ENCODE results near the gene HMGB1.

The HMGB1 gene

DNA sequence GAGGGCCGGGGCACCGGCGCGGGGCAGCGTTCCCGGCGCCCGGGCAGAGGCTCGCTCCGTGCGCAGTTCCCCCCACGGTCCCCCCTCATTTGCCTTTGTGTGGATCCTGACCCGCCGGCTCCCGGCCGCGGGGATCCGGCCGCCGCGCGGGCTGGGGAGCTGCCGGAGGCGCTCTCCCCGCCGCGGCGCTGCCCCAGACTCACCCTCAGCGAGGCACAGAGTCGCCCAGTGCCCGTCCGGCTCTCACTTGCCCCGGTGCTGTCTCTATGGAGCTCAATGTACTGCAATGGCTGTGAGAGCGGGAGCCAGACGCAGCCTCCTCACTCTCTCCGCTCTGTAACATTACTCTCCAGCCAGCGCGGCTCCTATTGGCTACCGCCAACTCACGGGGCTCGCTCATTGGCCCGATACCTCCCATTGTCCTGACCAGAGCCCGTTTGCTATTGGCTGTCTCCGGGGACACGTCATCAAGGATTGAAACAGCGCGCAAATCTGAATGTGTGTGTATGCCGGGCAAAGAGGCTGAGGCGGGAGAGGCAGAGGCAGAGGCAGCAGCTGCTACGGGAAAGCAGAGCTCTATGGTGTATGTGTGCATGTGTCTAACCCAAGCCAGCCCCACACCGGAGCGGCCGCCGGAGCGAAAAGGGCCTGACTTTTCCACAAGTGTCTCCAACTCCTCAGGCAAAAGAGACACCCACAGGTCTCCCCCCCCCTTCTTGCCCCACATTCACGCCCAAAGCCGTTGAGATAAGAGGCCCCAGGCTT lies at the start of gene HMGB1:
Gene HMGB1 (minus strand): TSS at position 344 of the 765 bp plus-strand sequence. CDS start 2,256 bp downstream, outside the sequence.
- DNase-seq (ENCODE audit: low spot score): peak; percentile 99
- TF ChIP-seq, protein P1, sequence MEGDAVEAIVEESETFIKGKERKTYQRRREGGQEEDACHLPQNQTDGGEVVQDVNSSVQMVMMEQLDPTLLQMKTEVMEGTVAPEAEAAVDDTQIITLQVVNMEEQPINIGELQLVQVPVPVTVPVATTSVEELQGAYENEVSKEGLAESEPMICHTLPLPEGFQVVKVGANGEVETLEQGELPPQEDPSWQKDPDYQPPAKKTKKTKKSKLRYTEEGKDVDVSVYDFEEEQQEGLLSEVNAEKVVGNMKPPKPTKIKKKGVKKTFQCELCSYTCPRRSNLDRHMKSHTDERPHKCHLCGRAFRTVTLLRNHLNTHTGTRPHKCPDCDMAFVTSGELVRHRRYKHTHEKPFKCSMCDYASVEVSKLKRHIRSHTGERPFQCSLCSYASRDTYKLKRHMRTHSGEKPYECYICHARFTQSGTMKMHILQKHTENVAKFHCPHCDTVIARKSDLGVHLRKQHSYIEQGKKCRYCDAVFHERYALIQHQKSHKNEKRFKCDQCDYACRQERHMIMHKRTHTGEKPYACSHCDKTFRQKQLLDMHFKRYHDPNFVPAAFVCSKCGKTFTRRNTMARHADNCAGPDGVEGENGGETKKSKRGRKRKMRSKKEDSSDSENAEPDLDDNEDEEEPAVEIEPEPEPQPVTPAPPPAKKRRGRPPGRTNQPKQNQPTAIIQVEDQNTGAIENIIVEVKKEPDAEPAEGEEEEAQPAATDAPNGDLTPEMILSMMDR (IDR thresholded peaks at IDR 0.05): no peak
- peak within 1 kb of the TSS; percentile 94 to 97 for H3K27ac ChIP-seq
- H3K4me3 ChIP-seq: peak within 1 kb of the TSS; percentile 74

DNA sequence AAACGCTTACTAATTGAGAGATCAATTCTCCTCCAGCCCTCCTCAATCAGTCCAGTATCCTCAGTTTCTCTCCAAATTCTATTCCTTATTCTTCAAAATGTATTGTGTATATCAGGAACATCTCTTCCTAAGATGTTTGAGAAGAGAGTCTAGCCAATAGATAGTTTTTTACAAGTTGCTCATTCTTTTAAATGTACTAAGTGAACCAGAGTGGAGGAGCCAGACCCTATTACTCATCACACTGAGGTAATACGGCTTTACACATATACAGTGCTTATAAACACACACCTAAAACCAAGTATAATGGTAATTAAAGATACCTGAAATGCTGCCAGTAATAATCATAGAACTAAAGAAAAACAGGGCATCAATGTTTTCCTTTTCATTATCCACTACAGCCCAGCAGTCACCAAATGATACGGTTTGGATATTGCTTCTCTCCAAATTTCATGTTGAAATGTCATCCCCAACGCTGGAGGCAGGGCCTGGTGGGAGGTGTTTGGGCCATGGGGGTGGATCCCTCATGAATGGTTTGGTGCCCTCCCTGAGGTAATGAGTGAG lies 45.2 kb upstream of the HMGB1 start:
- no peak for DNase-seq (ENCODE audit: low spot score)
- Histone ChIP-seq H3K27ac (no peak overlapping the region), H3K4me3 (no peak overlapping the region)
- TF ChIP-seq, protein P1 (IDR thresholded peaks at IDR 0.05): no peak

DNA sequence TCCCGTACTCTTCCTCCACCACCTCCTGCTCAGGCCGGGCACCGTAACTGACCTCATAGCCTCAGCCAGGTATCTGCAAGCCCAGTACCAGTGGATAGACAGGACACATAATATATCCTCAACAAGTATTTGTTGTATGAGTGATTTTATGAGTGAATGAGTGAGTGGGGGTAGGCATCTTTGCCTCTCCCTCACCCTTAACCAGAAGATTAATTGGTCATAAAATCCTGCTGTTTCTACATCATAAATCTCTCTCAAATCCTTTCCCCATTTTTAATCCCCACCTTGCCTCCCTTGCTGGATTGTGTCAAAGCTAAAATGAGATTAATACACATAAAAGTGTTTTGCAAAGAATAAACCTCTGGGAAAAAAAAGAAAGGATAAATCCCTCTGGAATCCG lies 44.4 kb upstream of the HMGB1 start:
- Histone ChIP-seq H3K27ac (no peak overlapping the region), H3K4me3 (no peak overlapping the region)
- TF ChIP-seq, protein P1 (IDR thresholded peaks at IDR 0.05): no peak
- no peak for DNase-seq (ENCODE audit: low spot score)

DNA sequence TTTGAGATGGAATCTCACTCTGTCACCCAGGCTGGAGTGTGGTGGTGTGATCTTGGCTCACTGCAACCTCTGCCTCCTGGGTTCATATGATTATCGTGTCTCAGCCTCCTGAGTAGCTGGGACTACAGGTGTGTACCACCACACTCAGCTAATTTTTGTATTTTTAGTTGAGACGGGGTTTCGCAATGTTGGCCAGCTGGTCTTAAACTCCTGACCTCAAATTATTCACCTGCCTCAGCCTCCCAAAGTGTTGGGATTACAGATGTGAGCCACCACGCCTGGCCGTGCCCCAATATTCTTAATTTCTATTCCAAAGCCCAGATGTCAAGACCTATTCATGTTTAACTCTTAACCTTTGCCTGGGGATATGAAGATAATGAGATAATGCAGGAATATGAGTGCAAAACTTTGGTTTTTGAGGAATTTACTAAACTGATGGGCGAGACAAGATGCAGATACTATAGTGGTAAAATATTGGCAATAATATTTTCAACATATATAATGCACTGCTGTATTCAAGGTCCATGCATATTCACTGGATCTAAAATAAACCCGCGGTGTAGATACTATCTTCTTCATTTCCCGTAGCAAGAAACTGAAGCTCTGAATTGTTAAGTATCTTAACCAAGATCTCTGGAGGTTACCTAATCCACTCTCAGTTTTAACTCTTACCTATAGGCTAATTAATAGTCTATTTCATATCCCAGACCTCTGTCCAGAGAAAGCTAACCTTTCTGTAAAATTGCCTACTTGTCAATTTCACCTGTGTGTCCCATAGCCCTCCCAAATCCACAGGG lies 43.7 kb upstream of the HMGB1 start:
- no peak overlapping the region for H3K4me3 ChIP-seq
- TF ChIP-seq, protein P1 (IDR thresholded peaks at IDR 0.05): no peak

DNA sequence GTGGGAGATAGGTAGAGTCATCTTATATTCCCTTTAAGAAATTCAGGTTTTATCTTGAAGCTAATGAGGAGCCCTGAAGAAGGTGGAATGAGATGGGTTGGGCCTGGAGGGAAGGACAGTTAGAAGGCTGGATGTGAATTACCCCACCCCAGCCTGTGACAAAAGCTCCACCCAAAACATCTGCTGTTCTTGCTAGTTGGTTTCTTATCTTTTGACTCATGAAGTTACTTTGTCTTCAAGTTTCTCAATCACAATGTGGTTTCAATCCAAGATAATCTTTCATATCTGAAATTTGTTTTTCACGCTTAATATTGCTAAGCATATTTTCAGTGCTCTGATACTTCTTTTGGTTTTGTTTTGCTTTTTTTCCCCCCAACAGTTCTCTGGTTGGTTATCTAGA lies 38.3 kb upstream of the HMGB1 start:
- DNase-seq (ENCODE audit: low spot score): no peak
- TF ChIP-seq, protein P1 (IDR thresholded peaks at IDR 0.05): no peak
- Histone ChIP-seq H3K27ac (no peak overlapping the region), H3K4me3 (no peak overlapping the region)

More for the DNA sequence above, 43.7 kb upstream of the HMGB1 start:
- H3K27ac ChIP-seq: no peak overlapping the region
- no peak for DNase-seq (ENCODE audit: low spot score)

GRCh38 chr13:30502237-30502636 lies 36.5 kb upstream of the HMGB1 start:
- DNase-seq (ENCODE audit: low spot score): no peak
- Histone ChIP-seq H3K27ac (no peak overlapping the region), H3K4me3 (no peak overlapping the region)
- TF ChIP-seq, protein P1 (IDR thresholded peaks at IDR 0.05): no peak
